OCI-LY7 (cell line): ENCODE data around the gene MEF2D. TPM values are rescaled to one million over a fixed set of nuclear protein-coding genes. Genes with fewer than 3 reads are reported as not detected.

Experiments used
- BruUV-seq: library from RNA; stranded (reverse); fragments of 400-500 nt; replicated peaks from 2 replicates; lab custom pipeline; 2021; lab: Mats Ljungman, UMichigan
- CTCF ChIA-PET: fragments of 300-600 bp; sonication (Branson Sonifier 250); formaldehyde crosslinking; loops from one replicate; lab custom pipeline; 2022; ENCODE audit warnings: antibody characterized with exemption; ENCODE audit not compliant: unreplicated experiment; lab: Charles Lee
- POLR2A ChIA-PET: fragments of 300-600 bp; sonication (Branson Sonifier 250); formaldehyde crosslinking; loops from one replicate; lab custom pipeline; 2022; ENCODE audit warnings: antibody characterized with exemption; lab: Charles Lee
- DNase-seq: peaks from one replicate; pipeline ENCODE4 v3.0.0-alpha.2; 2015; ENCODE audit warnings: low spot score
- H2AFZ ChIP-seq: fragments of 200-600 bp; sonication (generic), shearing (Covaris generic); 2 replicates; pipeline ENCODE4 v1.6.1; 2014; ENCODE audit warnings: mild to moderate bottlenecking, antibody characterized with exemption, low read length, moderate library complexity
- H3K27ac ChIP-seq: fragments of 200-600 bp; sonication (generic); 2 replicates; pipeline ENCODE4 v1.5.1; 2014; ENCODE audit warnings: mixed run types, low read depth, mild to moderate bottlenecking, moderate library complexity, low read length, inconsistent platforms; ENCODE audit not compliant: poor library complexity, severe bottlenecking
- H3K36me3 ChIP-seq: fragments of 200-600 bp; sonication (generic); 2 replicates; pipeline ENCODE4 v1.6.1; 2014; ENCODE audit warnings: mild to moderate bottlenecking, antibody characterized with exemption, low read length, moderate library complexity, mixed read lengths; ENCODE audit not compliant: insufficient read depth
- H3K4me1 ChIP-seq: fragments of 200-600 bp; sonication (generic); 2 replicates; pipeline ENCODE4 v1.5.1; 2014; ENCODE audit warnings: mild to moderate bottlenecking, low read length; ENCODE audit not compliant: insufficient read depth, poor library complexity, severe bottlenecking
- H3K4me2 ChIP-seq: fragments of 200-600 bp; sonication (generic); 2 replicates; pipeline ENCODE4 v1.6.1; 2014; ENCODE audit warnings: mild to moderate bottlenecking, low read length
- H3K4me3 ChIP-seq: fragments of 200-600 bp; sonication (generic); 2 replicates; pipeline ENCODE4 v1.5.1; 2014; ENCODE audit warnings: mild to moderate bottlenecking, low read depth, low read length; ENCODE audit not compliant: poor library complexity, severe bottlenecking
- H3K79me2 ChIP-seq: fragments of 200-600 bp; sonication (generic); 2 replicates; pipeline ENCODE4 v1.6.1; 2016; ENCODE audit warnings: low read depth, mild to moderate bottlenecking, low read length, moderate library complexity, mixed read lengths; ENCODE audit not compliant: insufficient read depth
- H3K9me2 ChIP-seq: fragments of 200-600 bp; sonication (generic); 2 replicates; pipeline ENCODE4 v1.6.1; 2016; ENCODE audit warnings: mild to moderate bottlenecking, low read length, mixed read lengths; ENCODE audit not compliant: insufficient read depth
- H3K9me3 ChIP-seq: fragments of 200-600 bp; sonication (generic); 2 replicates; pipeline ENCODE4 v1.6.1; 2014; ENCODE audit warnings: mild to moderate bottlenecking, mixed run types, low read length, mixed read lengths
- H4K20me1 ChIP-seq: fragments of 200-600 bp; sonication (generic); 2 replicates; pipeline ENCODE4 v1.6.1; 2014; ENCODE audit warnings: mild to moderate bottlenecking, antibody characterized with exemption, low read length, moderate library complexity, mixed read lengths; ENCODE audit not compliant: insufficient read depth
- CTCF ChIP-seq: fragments of 200-600 bp; sonication (generic); conservative IDR thresholded peaks from 2 replicates; pipeline ENCODE4 v1.5.1; 2014; ENCODE audit warnings: mild to moderate bottlenecking, antibody characterized with exemption, low read length, moderate library complexity, mixed read lengths
- EZH2phosphoT487 ChIP-seq: fragments of 200-600 bp; sonication (generic); IDR thresholded peaks from 2 replicates; pipeline ENCODE4 v1.6.1; 2018; ENCODE audit warnings: low read depth, borderline replicate concordance, mild to moderate bottlenecking, mixed run types, antibody characterized with exemption, low read length, moderate library complexity, mixed read lengths
- intact Hi-C: fragments of 100-400 bp; cut with micrococcal nuclease; formaldehyde crosslinking; loops from one replicate; pipeline ENCODE4 v1.10.0; 2022; ENCODE audit not compliant: unreplicated experiment
- total RNA-seq, 2 experiments: library from RNA; depleted of rRNA in 1 of 2; stranded (reverse); fragments of >200 nt in 1 of 2; shearing (Covaris generic) in 1 of 2; gene quantifications; 2 replicates each; pipeline ENCODE4 v1.2.3, GENCODE V29; 2014 to 2022

The MEF2D gene
- total RNA-seq, 2 experiments from 2014 or later = 42.7 to 92.3 TPM

- no peak overlapping the region for H3K4me3 ChIP-seq
- no peaks in the 10 kb centered on the region for H4K20me1 ChIP-seq
- no peaks in the 10 kb centered on the region for H3K9me2 ChIP-seq
- no peak overlapping the region for H3K27ac ChIP-seq
- no peak overlapping the region for H2AFZ ChIP-seq
- intact Hi-C loops = no loop called here
- ChIA-PET POLR2A (interaction anchor here (0.6 to 1.0 kb wide), 2 partner anchors 9 to 16 kb away, joined by 3 read pairs; no protein-coding TSS in a partner anchor), CTCF (interaction anchor here (0.5 kb wide), 1 partner anchor 84 kb away, joined by 3 read pairs; no protein-coding TSS in a partner anchor)
- peaks cover 23% of the 10 kb centered on the region for H3K36me3 ChIP-seq
- TF ChIP-seq EZH2phosphoT487 (no peak), CTCF (no peak)
- BruUV-seq = no TSS peak
- no peaks in the 10 kb centered on the region for H3K79me2 ChIP-seq
- no peaks in the 10 kb centered on the region for H3K4me1 ChIP-seq
- H3K4me2 ChIP-seq = no peak overlapping the region
- no peaks in the 10 kb centered on the region for H3K9me3 ChIP-seq
- DNase-seq = no peak
Observed at GRCh38 chr1:156540955-156541354, 40.4 kb upstream of the MEF2D start.

GRCh38 chr1:156539818-156540355 is 39.3 kb upstream of the MEF2D start:
- Histone ChIP-seq H3K9me2 (no peaks in the 10 kb centered on the region), H4K20me1 (no peaks in the 10 kb centered on the region), H3K36me3 (peaks cover 25% of the 10 kb centered on the region), H3K4me2 (no peak overlapping the region), H3K27ac (no peak overlapping the region), H3K79me2 (no peaks in the 10 kb centered on the region), H3K9me3 (no peaks in the 10 kb centered on the region), H2AFZ (no peak overlapping the region), H3K4me1 (no peaks in the 10 kb centered on the region), H3K4me3 (no peak overlapping the region)
- no peak for DNase-seq
- intact Hi-C loops = no loop called here
- TF ChIP-seq CTCF (no peak), EZH2phosphoT487 (no peak)
- BruUV-seq = no TSS peak
- ChIA-PET CTCF (no interaction called here), POLR2A (no interaction called here)

GRCh38 chr1:156538711-156539440 is 38.3 kb upstream of the MEF2D start:
- TF ChIP-seq EZH2phosphoT487 (no peak), CTCF (no peak)
- no TSS peak for BruUV-seq
- no peak overlapping the region for H2AFZ ChIP-seq
- H3K79me2 ChIP-seq = no peaks in the 10 kb centered on the region
- H3K4me1 ChIP-seq = no peaks in the 10 kb centered on the region
- H3K4me2 ChIP-seq = no peak overlapping the region
- H3K27ac ChIP-seq = no peak overlapping the region
- intact Hi-C loops = no loop called here
- H4K20me1 ChIP-seq = no peaks in the 10 kb centered on the region
- CTCF ChIA-PET = no interaction called here
- H3K9me3 ChIP-seq = no peaks in the 10 kb centered on the region
- H3K4me3 ChIP-seq = no peak overlapping the region
- no peaks in the 10 kb centered on the region for H3K9me2 ChIP-seq
- POLR2A ChIA-PET = interaction anchor here (3.9 kb wide), 1 partner anchor 14 kb away, joined by 17 read pairs; no protein-coding TSS in a partner anchor
- no peak for DNase-seq
- H3K36me3 ChIP-seq = peaks cover 34% of the 10 kb centered on the region
